D721Med (cell line): Measurements from ENCODE around the gene SRGAP3.
A peak's percentile ranks its signal among the peaks of the same experiment; 100 is the strongest.
"Not testable (repeated sequence)": the region's sequence is repeated elsewhere in the genome, so short reads cannot be mapped to it uniquely, and the experiment has no call there.

Experiments
- DNase-seq: peaks from one replicate; pipeline ENCODE4 v3.0.0; 2011; ENCODE audit warnings: low spot score; ENCODE audit not compliant: insufficient read length
- FAIRE-seq: peaks from 2 replicates; lab custom pipeline; 2011; peaks lifted over from hg19 to GRCh38; lab: Jason Lieb, UNC
- CTCF ChIP-seq: IDR thresholded peaks from 2 replicates; pipeline ENCODE4 v1.5.1; 2012; ENCODE audit warnings: mild to moderate bottlenecking, control low read depth; ENCODE audit not compliant: insufficient read depth; ENCODE audit errors: missing control alignments

SRGAP3 gene

GRCh38 chr3:9249273-9250192, at the start of gene SRGAP3:
TSS of gene SRGAP3 (minus strand) at chr3:9249646. CDS start at chr3:9248951, 695 bp downstream.
- no peak for FAIRE-seq
- DNase-seq: peak; percentile 71
- TF ChIP-seq CTCF: no peak

DNA sequence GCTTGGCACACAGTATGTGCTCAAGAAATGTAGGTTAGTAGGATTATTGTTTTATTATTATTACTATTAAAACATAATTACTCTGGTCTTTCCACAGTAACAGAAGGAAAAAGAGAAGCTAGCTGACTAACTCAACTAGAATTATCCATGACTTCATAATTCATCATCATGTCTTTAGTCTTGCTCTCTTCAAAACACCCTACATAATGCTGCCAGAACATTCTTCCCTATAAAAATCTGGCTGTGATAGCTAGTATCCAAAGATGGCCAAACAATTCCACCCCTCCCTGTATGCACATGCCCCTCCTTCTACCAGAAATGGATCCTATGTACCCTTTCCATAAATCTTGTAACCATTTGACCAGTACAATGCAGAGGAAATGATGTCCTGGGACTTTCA, 48.8 kb upstream of the SRGAP3 start:
- no peak for DNase-seq
- TF ChIP-seq CTCF: no peak
- FAIRE-seq: no peak

DNA sequence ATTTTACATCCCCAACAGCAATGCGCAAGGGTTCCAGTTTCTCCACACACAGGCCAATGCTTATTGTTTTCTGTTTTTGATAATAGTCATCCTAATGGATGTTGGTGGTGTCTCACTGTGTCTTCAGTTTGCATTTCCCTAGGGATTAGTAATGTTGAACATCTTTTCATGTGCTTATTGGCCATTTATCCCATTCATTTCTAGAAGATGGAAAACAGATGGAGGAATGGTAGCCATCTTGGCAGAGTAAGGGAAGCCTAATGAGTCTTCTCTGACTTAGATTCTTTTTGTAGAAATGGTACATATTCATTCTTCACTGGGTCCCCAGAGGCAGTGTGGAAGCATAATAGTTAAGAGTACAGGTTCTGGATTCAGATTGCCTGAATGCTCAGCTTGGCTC, 46.8 kb upstream of the SRGAP3 start:
- no peak for FAIRE-seq
- no peak for TF ChIP-seq CTCF
- DNase-seq: no peak

GRCh38 chr3:9295007-9295406, 45.6 kb upstream of the SRGAP3 start:
- DNase-seq (no peak), FAIRE-seq (no peak)
- TF ChIP-seq CTCF: no peak

GRCh38 chr3:9293953-9294352, 44.5 kb upstream of the SRGAP3 start:
- DNase-seq, FAIRE-seq: not testable (repeated sequence)

GRCh38 chr3:9293076-9293475, 43.6 kb upstream of the SRGAP3 start:
- no peak for DNase-seq
- no peak for TF ChIP-seq CTCF
- no peak for FAIRE-seq

DNA sequence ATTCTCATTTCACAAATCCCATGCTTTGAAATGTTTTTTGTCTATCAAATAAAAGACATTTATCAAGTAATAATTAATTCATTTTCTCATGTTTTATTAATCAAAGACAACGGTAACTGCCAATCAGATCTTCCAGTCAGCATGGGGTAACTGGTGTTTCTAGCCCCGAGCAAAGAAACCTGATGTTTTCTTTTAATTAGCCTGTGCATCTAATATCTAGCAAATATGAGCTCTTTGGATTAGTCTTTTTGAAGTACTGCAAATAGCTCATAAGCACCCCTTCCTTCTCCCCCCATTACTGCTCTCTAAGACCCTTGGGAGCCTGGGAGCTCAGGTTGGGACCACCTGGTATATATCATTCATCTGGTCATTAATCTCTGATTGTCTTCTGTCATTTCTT, 43.1 kb upstream of the SRGAP3 start:
- FAIRE-seq (no peak), DNase-seq (no peak)
- no peak for TF ChIP-seq CTCF
